OCI-M2 (cell line): Measurements from ENCODE around the gene FAM120A.

Source experiments
- DNase-seq: peaks from one replicate; lab custom pipeline; 2025; ENCODE audit not compliant: unreplicated experiment; lab: John Stamatoyannopoulos, UW

Gene FAM120A

DNA sequence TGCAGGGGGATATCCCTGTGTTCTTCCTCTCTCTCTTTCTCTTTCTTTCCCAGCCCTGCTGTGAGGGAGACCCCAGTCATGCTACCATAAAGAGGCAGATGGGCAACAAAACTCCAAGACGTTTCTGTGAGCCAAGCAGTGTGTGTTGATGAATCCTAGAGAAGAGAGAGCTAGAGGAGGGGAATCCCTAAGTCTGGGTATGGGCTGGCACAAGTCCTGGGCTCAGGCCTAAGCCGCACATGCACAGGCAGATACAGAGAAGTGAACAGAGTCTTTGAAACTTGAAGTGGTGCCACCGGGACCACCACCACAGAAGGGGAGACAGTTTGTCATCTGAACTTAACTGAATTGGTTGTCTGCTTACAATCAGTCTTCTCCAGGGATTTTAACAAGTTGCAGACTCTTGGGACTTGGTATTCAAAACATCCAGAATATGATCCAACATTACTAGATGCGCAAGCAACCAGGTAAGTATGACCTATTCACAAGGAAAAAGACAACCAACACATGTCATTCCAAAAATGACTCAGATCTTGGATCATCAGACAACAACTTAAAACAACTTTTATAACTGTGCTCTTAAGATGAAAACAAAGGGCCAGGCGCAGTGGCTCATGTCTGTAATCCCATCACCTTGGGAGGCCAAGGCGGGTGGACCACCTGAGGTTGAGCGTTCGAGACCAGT is 10.4 kb upstream of the FAM120A start:
- no peak for DNase-seq

DNA sequence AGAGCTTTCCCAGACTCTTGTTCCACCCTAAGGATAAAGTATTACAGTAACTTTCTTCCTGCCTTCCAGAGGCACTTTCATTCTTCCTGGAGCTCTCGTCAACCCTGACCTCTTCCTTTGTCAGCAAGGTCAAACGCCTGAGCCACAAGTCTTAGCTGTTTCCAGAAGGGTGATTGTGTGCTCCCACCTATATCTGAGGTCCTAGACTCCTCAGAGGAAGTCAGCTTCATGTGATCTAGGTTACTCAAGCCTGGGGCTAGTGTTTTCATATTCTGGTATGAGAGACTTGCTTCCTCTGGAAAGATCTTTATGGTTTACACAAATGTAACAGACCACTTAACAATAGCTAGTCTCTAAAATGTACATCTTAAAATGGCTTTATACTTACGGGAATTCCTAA is 5.4 kb upstream of the FAM120A start:
- DNase-seq = no peak

- peak; percentile 29 for DNase-seq
Observed at GRCh38 chr9:93447655-93448054, 3.8 kb upstream of the FAM120A start.

- no peak for DNase-seq
Observed at GRCh38 chr9:93451849-93452709, 594 bp downstream of the FAM120A start.

GRCh38 chr9:93452710-93453046 is 1.2 kb downstream of the FAM120A start:
- DNase-seq = no peak

DNA sequence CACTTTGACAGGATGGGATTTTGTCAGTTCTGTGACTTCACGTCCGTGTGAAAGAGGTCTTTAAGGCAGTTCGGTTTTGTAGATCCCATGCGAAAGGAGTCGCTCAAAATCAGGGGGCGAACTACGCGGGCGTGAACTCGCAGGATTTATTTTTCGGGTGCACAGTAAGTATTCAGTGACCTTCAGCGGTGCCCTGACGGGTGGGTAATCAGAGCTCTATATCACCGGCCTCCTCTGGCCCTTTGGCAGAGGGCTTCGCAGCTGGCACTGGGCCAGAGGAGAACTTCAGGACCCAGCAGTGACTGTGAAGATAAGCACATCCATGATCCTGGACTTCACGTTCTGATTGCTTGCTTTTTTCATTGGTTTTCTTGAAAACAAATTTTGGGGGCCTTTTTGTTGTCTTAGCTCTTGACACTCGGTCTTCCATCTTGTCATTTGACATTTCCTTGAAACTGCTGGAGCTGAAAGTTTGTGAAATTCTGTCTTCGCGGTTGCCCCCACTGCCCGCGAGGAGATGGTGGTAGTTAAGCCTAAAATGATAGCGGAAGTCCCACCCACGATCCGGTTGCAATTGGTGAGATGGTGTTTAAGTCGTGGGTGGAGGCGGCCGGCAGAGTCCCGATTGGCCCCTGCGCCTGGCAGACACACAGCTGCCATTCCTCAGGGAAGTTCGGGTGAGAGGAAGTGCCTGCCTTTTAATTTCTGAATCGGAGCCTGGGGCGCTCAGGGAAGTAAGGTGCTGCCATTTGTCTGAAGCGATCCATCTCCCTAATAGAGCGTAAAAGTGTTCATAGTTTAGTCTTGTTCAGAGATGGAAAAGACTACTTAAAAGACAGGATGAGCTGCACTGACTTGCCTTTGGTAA is 1.8 kb downstream of the FAM120A start, which contains the start of gene FAM120AOS:
TSS of gene FAM120AOS (minus strand) at position 535 of the 868 bp plus-strand sequence. CDS start 872 bp downstream, outside the sequence.
- DNase-seq = peak; percentile 32

GRCh38 chr9:93456022-93456421 is 4.5 kb downstream of the FAM120A start:
- no peak for DNase-seq

DNA sequence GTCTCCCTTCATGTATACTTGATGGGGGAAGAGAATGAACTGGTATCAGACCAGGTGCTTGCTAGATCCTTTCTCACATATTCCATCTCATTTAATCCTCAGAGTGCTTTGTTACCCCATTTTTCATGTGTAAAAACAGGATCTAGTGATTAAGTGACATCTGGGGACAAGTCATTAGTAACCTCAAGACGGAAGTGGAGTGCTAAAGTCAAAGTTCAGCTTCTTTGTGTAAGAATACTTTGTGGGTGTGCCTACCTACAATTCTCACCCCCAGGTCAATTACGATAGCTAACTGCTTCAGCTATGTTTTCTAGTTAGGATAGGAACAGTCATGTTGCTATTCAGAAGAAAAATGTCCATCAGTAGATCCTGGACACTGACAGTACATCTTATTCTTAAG is 5.0 kb downstream of the FAM120A start:
- no peak for DNase-seq

- no peak for DNase-seq
Observed at GRCh38 chr9:93457006-93457405, 5.5 kb downstream of the FAM120A start.

- DNase-seq = no peak
Observed at GRCh38 chr9:93458712-93459111, 7.2 kb downstream of the FAM120A start.

- no peak for DNase-seq
Observed at GRCh38 chr9:93459432-93459847, 8.0 kb downstream of the FAM120A start.

- DNase-seq = no peak
Observed at GRCh38 chr9:93460689-93461413, 9.4 kb downstream of the FAM120A start.

DNA sequence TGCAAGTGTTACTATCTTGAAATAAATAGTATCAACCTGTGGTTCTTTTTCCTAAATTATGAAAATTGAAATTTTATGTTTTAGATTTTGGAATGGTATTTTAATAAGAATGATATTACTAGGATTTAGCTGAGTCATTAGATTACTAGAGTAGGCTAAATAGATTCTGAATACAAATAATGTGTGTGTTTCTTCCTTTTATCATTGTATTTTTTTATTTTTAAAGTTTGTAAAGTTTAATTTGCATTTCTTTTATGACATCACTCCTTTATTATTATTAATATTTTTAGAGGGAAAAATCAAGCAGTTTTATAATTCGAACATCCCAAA is 9.9 kb downstream of the FAM120A start:
- no peak for DNase-seq

DNA sequence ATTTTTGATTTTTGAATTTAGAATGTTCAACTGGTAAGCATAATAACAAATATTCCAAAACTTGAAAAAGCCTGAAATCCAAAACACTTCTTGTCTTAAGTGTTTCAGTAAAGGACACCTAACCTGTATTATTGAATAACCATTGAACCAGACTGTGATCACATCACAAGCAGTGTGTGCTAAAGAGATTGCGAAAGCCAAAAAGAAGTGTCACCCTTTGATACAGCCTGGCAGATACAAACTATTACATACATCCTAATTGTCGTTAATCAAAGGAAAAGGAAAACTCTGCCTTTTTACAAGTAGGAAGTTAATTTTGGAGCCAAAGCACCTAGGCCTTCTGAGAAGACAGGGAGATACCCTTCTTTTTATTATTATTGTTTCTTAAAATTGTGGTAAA is 10.3 kb downstream of the FAM120A start:
- no peak for DNase-seq

GRCh38 chr9:93463638-93464248 is 12.3 kb downstream of the FAM120A start:
- no peak for DNase-seq

DNA sequence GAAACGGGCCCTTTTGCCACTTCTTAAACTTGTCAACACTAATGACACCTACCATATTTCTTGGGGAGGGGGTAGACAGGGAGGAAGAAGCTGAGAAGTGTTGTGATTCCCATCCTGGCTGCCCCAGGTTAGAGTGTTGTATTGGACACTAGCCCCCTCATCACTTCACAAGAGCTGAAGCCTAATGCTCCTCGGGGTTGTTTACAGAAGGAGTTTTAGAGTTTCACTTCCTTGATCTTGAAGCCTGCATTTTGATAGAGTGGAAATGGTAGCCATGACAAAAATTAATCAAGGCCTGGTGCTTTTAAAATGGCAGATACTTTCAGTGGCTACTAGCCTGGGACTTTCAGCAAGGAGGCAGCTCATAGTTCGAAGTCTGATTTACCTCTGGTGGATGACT is 12.9 kb downstream of the FAM120A start:
- no peak for DNase-seq

DNA sequence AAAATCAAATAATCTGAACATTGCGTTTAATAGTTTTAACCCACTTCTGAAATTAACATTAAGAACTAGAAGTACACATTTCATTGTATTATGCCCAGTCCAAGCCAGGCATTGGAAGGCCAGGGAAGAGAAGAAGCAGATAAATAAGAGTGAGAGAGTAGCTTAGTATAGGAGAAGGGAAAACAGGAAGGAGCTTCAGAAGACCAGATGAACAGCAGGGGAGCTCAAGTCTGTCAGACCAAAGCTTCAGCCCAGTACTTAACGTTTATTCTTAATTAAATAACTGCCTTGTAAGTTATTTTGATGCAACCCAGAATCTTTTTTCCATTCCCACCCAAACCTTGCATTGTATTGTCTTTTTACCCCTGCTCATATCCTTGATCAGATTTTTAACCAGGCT is 13.4 kb downstream of the FAM120A start:
- DNase-seq = no peak

GRCh38 chr9:93465855-93466254 is 14.4 kb downstream of the FAM120A start:
- no peak for DNase-seq

DNA sequence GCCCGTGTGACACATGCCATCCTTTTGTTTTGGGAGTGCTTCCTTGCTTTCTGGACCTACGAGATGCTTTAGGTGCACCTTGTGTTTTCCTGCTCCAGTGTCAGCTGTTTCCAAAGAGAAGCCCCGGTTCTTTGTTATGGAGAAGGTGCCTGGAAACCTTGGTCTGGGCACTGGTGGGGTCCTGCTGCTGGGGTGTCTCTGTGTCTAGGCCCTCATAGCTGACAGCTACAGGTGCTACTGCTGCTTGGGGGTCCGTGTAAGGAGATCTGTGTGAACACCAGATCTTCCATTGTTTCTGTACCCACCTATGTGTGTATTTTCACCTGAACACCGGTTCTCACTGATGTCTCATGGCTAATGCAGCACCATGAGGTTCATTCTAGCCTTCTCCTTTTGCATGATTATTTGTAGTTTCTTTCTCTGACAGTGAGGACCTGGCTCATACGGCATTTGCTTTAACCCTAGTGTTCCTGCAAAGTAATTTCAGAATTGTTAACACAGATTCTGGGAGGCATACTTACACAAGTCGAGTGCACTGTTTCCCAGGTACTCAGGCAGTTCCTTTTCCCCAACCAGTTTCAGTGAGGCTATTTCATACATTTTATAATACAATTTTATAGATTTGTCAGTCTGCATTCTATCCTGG is 15.1 kb downstream of the FAM120A start:
- no peak for DNase-seq

DNA sequence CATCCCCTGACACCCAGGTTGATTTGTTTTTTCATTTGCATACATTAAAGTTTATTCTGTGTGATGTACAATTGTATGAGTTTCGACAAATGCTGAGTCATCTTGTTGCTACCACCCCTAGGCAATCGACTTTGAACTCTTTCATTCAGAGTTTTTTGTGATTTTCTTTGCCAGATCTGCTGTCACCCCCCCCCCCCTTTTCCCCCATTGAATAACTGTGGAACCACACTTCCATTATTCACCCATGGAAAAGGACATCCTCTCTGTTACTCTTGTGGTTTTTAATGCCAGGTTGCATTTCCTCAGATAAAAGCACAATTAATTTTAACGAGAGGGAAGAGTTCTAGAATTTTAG is 15.6 kb downstream of the FAM120A start:
- DNase-seq = no peak
